8988T (cell line): ENCODE measurements around the gene GPR89B.
A peak's percentile ranks its signal among the peaks of the same experiment; 100 is the strongest.
"Not testable (repeated sequence)": the region's sequence is repeated elsewhere in the genome, so short reads cannot be mapped to it uniquely, and the experiment has no call there.

Experiments
- DNase-seq: peaks from one replicate; pipeline ENCODE4 v3.0.0; 2011

GPR89B gene

DNA sequence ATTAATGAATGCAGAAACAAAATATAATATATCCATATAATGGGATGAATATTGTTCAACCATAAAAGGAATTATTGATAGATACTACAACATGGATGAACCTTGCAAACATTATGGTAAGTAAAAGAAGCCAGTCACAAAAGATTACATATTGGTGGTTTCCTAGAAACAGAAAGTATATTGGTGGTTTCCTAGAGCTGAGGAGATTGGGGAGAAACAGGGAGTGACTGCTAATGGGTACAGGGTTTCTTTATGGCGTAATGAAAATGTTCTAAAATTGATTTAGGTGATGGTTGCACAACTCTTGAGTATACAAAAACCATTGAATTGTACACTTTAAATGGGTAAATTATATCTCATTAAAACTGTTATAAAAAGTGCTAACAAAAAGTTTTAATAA is 14.3 kb downstream of the GPR89B start:
- DNase-seq = not testable (repeated sequence)

DNA sequence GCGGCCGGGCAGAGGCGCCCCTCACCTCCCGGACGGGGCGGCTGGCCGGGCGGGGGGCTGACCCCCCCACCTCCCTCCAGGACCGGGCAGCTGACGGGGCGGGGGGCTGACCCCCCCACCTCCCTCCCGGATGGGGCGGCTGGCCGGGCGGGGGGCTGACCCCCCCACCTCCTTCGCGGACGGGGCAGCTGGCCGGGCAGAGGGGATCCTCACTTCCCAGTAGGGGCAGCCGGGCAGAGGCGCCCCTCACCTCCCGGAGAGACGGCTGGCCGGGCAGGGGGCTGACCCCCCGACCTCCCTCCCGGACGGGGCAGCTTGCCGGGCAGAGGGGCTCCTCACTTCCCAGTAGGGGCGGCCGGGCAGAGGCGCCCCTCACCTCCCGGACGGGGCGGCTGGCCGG is 21.3 kb downstream of the GPR89B start:
- DNase-seq = not testable (repeated sequence)

- not testable (repeated sequence) for DNase-seq
These were observed 30.7 kb downstream of the GPR89B start for GRCh38 chr1:147958906-147959305.

DNA sequence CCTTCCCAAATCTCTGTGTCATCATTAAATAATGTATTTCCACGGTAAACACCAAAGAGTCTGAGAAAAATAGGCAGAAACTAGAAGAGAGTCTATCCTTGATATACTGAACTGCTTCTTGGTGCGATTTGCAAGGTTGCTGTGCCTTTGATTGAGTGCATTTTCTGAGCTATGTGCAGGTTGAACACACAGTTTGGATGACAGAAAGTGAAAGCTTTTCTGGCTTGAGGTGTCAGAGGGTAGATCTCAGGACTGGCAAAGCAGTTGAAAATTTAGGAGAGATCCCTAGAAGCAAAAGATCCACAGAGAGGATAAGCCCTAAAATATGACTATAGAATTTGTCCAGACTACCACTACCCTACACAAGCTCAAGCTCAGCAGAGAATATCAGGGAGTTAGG is 31.5 kb downstream of the GPR89B start:
- not testable (repeated sequence) for DNase-seq

DNA sequence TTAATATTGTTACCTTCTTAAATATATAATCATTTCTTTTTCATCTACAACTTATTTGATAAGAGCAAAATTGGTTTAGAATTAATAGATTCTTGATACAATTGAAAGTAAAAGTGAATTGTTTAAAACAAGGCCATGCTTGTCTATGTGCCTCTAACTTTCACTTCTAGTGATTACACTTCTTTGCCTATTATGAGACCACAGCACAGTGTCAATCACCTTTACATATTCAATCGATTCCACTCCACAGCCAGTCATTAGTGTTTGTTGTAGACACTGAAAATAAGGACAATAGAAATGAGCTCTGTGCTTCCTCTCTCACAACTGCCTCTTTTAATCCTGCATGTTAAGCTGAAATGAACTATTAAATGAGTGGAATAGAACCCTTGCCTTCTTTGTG is 36.4 kb downstream of the GPR89B start:
- not testable (repeated sequence) for DNase-seq

DNA sequence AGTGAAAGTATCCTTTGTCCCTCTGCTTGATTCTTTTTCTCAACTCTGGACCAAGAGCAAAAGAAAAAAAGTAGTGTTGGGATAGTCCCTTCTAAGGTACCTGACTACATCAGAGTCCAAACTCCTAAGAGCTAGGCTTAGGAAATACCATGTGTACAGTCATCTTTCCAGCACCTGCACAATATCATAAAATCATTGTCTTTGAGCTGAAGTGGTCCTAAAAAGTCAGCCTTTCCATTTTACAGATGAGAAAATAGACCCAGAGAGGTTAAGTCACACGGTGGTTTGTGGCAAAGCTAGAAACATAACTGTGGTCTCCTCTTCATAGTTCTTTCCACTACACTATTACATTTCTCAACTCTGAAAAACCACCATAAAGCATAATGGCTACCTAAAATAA is 38.4 kb downstream of the GPR89B start:
- DNase-seq = not testable (repeated sequence)

DNA sequence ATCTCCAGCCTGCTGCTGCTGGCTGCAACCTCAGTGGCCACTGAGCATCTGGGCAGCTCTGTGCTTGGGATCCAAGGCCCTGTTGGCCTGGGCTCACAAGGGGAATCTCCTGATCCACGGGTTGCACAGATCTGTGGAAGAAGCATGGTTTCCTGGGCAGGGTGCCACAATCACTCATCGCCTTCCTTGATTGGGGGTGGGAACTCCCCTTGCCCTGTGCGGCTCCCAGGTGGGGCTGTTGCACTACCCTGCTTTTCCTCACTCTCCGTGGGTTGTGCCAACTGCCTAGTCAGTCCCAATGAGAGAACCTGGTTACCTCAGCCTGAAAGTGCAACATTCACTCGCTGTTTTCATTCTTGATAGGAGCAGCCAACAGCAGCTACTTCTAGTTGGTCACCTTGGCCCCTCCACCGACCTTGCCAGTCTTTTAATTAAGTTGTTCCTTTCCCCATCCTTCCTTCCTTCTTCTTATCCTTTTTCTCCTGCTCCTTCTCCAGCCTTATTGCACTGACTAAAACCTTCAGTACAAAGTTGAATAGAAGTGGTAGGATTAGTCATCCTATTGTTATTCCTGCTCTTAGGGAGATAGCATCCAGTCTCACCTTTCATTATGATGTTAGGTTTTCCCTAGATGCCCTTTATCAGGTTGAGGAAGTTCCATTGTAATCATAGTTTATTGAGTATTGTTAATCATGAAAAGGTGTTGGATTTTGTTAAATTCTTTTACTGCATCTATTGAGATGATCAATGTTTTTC is 50.9 kb downstream of the GPR89B start:
- not testable (repeated sequence) for DNase-seq

DNA sequence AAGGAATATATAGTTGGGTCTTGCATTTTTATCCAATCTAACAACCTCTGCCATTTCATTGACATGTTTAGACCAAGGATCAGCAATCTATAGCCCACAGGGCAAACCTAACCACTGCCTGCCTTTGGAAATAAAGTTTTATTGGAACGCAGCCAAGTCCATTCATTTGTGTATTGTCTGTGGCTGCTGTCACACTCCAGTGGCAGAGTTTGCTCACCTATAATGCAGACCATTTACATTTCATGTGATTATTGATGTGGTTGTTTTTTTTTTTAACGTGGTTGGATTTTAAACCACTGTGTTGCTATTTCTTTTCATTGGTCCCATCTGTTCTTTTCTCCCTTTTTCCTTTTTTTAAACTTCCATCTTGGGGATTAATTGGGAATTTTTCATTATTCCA is 57.2 kb downstream of the GPR89B start:
- DNase-seq = not testable (repeated sequence)

DNA sequence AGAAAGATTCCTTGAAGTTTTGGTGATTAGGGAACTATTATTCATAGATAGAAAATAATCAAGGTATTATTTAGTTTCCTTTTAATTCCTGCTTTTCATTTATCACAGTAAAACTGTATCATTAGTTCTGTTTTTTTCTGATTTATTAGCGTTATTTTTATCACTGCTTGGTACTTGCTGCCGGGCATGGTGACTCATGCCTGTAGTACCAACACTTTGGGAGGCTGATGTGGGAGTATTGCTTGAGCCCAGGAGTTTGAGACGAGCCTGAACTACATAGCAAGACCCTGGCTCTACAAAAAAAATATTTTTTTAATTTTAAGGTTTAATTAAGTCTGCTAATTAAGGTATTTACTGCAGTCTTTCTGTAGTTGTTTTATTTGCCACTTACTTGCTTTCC is 59.7 kb downstream of the GPR89B start:
- DNase-seq = not testable (repeated sequence)

GRCh38 chr1:147992916-147993315 is 64.7 kb downstream of the GPR89B start:
- not testable (repeated sequence) for DNase-seq

DNA sequence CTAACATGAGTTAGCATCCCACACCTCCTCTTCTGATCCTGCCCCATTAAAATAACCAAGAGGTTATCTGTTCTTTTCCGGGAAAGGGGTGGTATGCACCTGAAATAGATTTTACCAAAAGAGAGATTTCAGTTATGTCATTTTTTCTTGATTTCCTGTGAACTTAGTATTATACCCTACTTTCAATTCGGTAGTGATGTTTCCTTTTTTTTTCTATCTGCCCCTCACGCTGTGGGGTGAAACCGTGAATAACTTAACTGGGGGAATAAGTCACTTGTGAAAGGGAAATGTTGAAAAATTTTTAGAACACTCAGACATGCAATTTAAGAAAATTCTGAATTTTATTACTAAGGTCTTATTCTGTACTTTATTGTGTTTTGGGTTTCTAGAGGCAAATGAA is 65.2 kb downstream of the GPR89B start:
- DNase-seq = not testable (repeated sequence)

- not testable (repeated sequence) for DNase-seq
These were observed 65.8 kb downstream of the GPR89B start for GRCh38 chr1:147993825-147994615.

DNA sequence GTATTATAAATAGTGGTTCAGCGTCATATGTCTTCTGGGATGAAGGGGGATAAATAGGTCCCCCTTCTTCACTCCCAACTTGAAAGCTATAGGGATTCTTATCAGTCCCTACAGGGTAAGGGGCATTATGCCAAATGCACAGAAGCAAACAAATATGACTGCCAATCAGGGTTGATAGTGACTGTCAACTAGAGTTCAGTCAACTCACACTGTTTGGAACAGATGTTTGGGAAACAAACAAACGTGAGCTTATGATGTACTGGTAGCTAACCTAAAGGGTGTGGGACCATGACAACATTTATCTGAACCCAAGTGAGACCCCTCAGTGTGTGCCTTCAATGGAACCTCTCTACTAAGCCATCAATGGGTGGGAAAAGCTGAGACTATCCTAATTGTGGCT is 67.9 kb downstream of the GPR89B start:
- not testable (repeated sequence) for DNase-seq

- not testable (repeated sequence) for DNase-seq
These were observed 79.5 kb downstream of the GPR89B start for GRCh38 chr1:148007724-148008123.

DNA sequence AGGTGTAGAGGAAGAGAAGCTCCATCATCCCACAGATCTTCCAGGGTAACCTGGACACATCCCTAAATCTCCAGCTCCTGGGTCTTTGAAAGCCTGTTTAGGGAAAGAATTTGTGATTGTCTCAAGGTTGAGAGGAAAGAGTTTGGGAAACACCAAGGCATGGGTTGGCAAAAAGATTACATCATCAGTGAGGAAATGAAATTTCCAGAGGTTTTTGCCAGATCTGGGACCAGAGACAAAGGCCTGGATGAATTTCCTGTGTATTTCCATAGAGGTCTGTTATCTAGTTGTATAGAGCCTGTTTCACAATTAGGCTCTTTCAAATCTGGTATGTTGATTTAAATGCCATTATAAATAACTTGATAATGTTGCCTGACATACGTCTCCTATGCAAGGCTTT is 82.3 kb downstream of the GPR89B start:
- DNase-seq = no peak

- DNase-seq = peak; percentile 3
These were observed 85.2 kb downstream of the GPR89B start for GRCh38 chr1:148013177-148014144.

GRCh38 chr1:148014289-148015200 is 86.3 kb downstream of the GPR89B start:
- DNase-seq = not testable (repeated sequence)

GRCh38 chr1:148024918-148025317 is 96.7 kb downstream of the GPR89B start:
- DNase-seq = not testable (repeated sequence)

- not testable (repeated sequence) for DNase-seq
These were observed 98.8 kb downstream of the GPR89B start for GRCh38 chr1:148027004-148027403.

- DNase-seq = not testable (repeated sequence)
These were observed 104.0 kb downstream of the GPR89B start for GRCh38 chr1:148032247-148032646.

DNA sequence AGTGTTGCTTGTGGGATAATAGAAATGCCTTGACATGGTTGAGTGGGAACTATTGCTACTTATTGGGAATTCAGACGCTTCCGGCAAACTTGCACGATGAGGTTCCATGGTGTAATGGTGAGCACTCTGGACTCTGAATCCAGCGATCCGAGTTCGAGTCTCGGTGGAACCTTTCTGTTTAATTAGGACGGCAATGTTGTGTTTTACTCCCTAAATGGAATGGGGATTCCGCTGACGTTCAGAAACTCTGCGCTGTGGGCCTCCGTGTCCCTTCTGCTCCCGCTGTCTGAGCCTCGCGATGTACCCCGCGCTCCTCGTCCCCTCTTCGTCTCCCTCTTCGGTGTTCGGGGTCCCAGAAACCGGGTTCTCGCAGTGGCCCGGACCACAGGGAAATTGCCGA is 104.5 kb downstream of the GPR89B start:
- DNase-seq = not testable (repeated sequence)

DNA sequence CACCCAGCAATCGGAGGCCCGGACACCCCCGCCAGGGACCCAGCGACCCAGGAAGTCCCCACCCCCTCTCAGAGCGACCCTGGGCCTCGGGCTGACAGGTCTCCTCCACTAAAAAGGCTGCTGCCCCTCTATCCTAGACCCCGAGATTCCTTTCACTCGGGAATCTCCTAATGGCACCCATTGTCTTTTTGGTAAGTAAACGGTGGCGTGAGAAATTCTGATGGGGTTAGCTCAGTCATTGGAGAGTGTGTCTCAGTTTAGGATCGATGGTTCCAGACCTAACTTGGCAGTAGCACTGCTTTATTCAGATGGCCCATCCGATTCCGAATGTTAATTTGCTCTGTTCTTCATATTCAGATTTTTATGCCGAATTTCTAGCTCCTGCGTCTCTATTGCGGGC is 104.9 kb downstream of the GPR89B start:
- not testable (repeated sequence) for DNase-seq
